Chondrocyte (in vitro differentiated cells): Measurements from ENCODE around the gene ATF5. TPM values are rescaled to one million over a fixed set of nuclear protein-coding genes. Genes with fewer than 3 reads are reported as not detected.
A peak's percentile ranks its signal among the peaks of the same experiment; 100 is the strongest.

Experiments
- DNase-seq: peaks from one replicate; pipeline ENCODE4 v3.0.0; 2021; ENCODE audit warnings: mixed read lengths, low spot score
- H3K27ac Mint-ChIP-seq: one replicate; pipeline ENCODE4 v1.8.0; 2021; ENCODE audit warnings: mild to moderate bottlenecking, moderate library complexity, mixed read lengths; ENCODE audit not compliant: unreplicated experiment
- H3K27me3 Mint-ChIP-seq: 2 replicates; pipeline ENCODE4 v1.8.0; 2021; ENCODE audit warnings: low read depth, mixed read lengths
- H3K36me3 Mint-ChIP-seq: 2 replicates; pipeline ENCODE4 v1.8.0; 2021; ENCODE audit warnings: low read depth, mixed read lengths
- H3K4me1 Mint-ChIP-seq: 2 replicates; pipeline ENCODE4 v1.8.0; 2021; ENCODE audit warnings: low read depth, mild to moderate bottlenecking, mixed read lengths
- H3K4me3 Mint-ChIP-seq: one replicate; pipeline ENCODE4 v1.8.0; 2021; ENCODE audit warnings: mild to moderate bottlenecking, moderate library complexity, mixed read lengths; ENCODE audit not compliant: unreplicated experiment
- H3K9me3 Mint-ChIP-seq: 2 replicates; pipeline ENCODE4 v1.8.0; 2021; ENCODE audit warnings: low read depth, mixed read lengths
- CTCF ChIP-seq: fragments of 200-600 bp; sonication (generic); IDR thresholded peaks from 2 replicates; pipeline ENCODE4 v1.5.0; 2021; ENCODE audit warnings: antibody characterized with exemption, mild to moderate bottlenecking, moderate library complexity
- total RNA-seq: library from RNA; stranded (reverse); gene quantifications from 3 replicates; pipeline ENCODE4 v1.2.1, GENCODE V29; 2021

The ATF5 gene
- total RNA-seq, 1 donor from 2014 or later, result 53.4 TPM

GRCh38 chr19:49881672-49882394 lies 47.2 kb upstream of the ATF5 start:
- Mint-ChIP-seq H3K27ac (no peak overlapping the region), H3K4me1 (peaks cover 14% of the 10 kb centered on the region), H3K9me3 (no peaks in the 10 kb centered on the region), H3K4me3 (no peak overlapping the region), H3K27me3 (no peaks in the 10 kb centered on the region), H3K36me3 (peaks cover 34% of the 10 kb centered on the region)
- DNase-seq, result peak; percentile 77
- no peak for TF ChIP-seq CTCF

- no peaks in the 10 kb centered on the region for H3K9me3 Mint-ChIP-seq
- no peak overlapping the region for H3K4me3 Mint-ChIP-seq
- no peak for TF ChIP-seq CTCF
- peak; percentile 76 for DNase-seq
- H3K27me3 Mint-ChIP-seq, result no peaks in the 10 kb centered on the region
- peaks cover 14% of the 10 kb centered on the region for H3K4me1 Mint-ChIP-seq
- peaks cover 34% of the 10 kb centered on the region for H3K36me3 Mint-ChIP-seq
- no peak overlapping the region for H3K27ac Mint-ChIP-seq
Measured at GRCh38 chr19:49882643-49883042, 46.4 kb upstream of the ATF5 start.

- H3K27me3 Mint-ChIP-seq, result no peaks in the 10 kb centered on the region
Measured at GRCh38 chr19:49883094-49883493, 45.9 kb upstream of the ATF5 start.

GRCh38 chr19:49884109-49884508 lies 44.9 kb upstream of the ATF5 start:
- Mint-ChIP-seq H3K36me3 (peaks cover 30% of the 10 kb centered on the region), H3K9me3 (no peaks in the 10 kb centered on the region), H3K27ac (no peak overlapping the region), H3K4me1 (peaks cover 2% of the 10 kb centered on the region), H3K4me3 (no peak overlapping the region), H3K27me3 (no peaks in the 10 kb centered on the region)
- TF ChIP-seq CTCF, result no peak
- peak; percentile 88 for DNase-seq

More at GRCh38 chr19:49883094-49883493, 45.9 kb upstream of the ATF5 start:
- H3K27ac Mint-ChIP-seq, result no peak overlapping the region
- H3K4me3 Mint-ChIP-seq, result no peak overlapping the region
- H3K36me3 Mint-ChIP-seq, result peaks cover 34% of the 10 kb centered on the region
- no peak for DNase-seq
- no peaks in the 10 kb centered on the region for H3K9me3 Mint-ChIP-seq
- no peak for TF ChIP-seq CTCF
- peaks cover 12% of the 10 kb centered on the region for H3K4me1 Mint-ChIP-seq

GRCh38 chr19:49884760-49885159 lies 44.2 kb upstream of the ATF5 start:
- no peak for DNase-seq
- Mint-ChIP-seq H3K27me3 (no peaks in the 10 kb centered on the region), H3K4me1 (no peaks in the 10 kb centered on the region), H3K9me3 (no peaks in the 10 kb centered on the region), H3K4me3 (no peak overlapping the region), H3K36me3 (peaks cover 29% of the 10 kb centered on the region), H3K27ac (no peak overlapping the region)
- TF ChIP-seq CTCF, result no peak
